ENCODE measurements around the gene PTPRF. TPM values are rescaled to one million over a fixed set of nuclear protein-coding genes. Genes with fewer than 3 reads are reported as not detected.

PTPRF gene
- total RNA-seq, 6 experiments from 2014 or later, result 97.1 to 252 (median 160) TPM

GRCh38 chr1:43532716-43533115, 2.0 kb downstream of the PTPRF start:
- peaks cover 0 to 48% (median 15%) of the 10 kb centered on the region in 4 donors for H3K4me1 ChIP-seq
- no peak for DNase-seq

GRCh38 chr1:43533584-43533983, 2.9 kb downstream of the PTPRF start:
- no peaks in the 10 kb centered on the region for H3K9me3 ChIP-seq
- TF ChIP-seq POLR2A (IDR thresholded peaks at IDR 0.05) (no peak), CTCF (IDR thresholded peaks at IDR 0.05) (no peak)
- 7% methylated on average over 3 of the region's 9 CpGs for WGBS (ENCODE audit: insufficient coverage, low coverage, low lambda C conversion rate, missing lambda C conversion rate)
- H3K36me3 ChIP-seq, result no peaks in the 10 kb centered on the region
- H3K4me1 ChIP-seq, result peaks cover 0 to 53% (median 18%) of the 10 kb centered on the region in 4 donors
- H3K4me3 ChIP-seq, result no peak overlapping the region
- intact Hi-C loops (cut with DNase I), result no loop called here
- no peaks in the 10 kb centered on the region for H3K27me3 ChIP-seq
- H3K27ac ChIP-seq, result peak overlapping the region in 1 of 3 donors; percentile 18
- peak; percentile 1 to 4 (median 4) for ATAC-seq
- DNase-seq, result peak in 2 of 3 donors; percentile 62 to 66

More at GRCh38 chr1:43532716-43533115, 2.0 kb downstream of the PTPRF start:
- no peak for ATAC-seq
- H3K4me3 ChIP-seq, result peak overlapping the region; percentile 62 to 81 (median 80)
- TF ChIP-seq POLR2A (IDR thresholded peaks at IDR 0.05) (no peak), CTCF (IDR thresholded peaks at IDR 0.05) (no peak)
- no peaks in the 10 kb centered on the region for H3K27me3 ChIP-seq
- H3K36me3 ChIP-seq, result no peaks in the 10 kb centered on the region
- no peaks in the 10 kb centered on the region for H3K9me3 ChIP-seq
- intact Hi-C loops (cut with DNase I), result no loop called here
- 50% methylated on average over 5 of the region's 5 CpGs for WGBS (ENCODE audit: insufficient coverage, low coverage, low lambda C conversion rate, missing lambda C conversion rate)
- H3K27ac ChIP-seq, result peak overlapping the region; percentile 71 to 81 (median 75)

GRCh38 chr1:43534256-43534655, 3.6 kb downstream of the PTPRF start:
- ATAC-seq, result no peak
- intact Hi-C loops (cut with DNase I), result no loop called here
- TF ChIP-seq POLR2A (IDR thresholded peaks at IDR 0.05) (no peak), CTCF (IDR thresholded peaks at IDR 0.05) (no peak)
- peaks cover 0 to 53% (median 18%) of the 10 kb centered on the region in 4 donors for H3K4me1 ChIP-seq
- no peaks in the 10 kb centered on the region for H3K36me3 ChIP-seq
- no peak for DNase-seq
- H3K4me3 ChIP-seq, result no peak overlapping the region
- H3K27me3 ChIP-seq, result no peaks in the 10 kb centered on the region
- WGBS (ENCODE audit: insufficient coverage, low coverage, low lambda C conversion rate, missing lambda C conversion rate), result 92% methylated on average over 2 of the region's 2 CpGs
- H3K27ac ChIP-seq, result no peak overlapping the region
- no peaks in the 10 kb centered on the region for H3K9me3 ChIP-seq

GRCh38 chr1:43536196-43536863, 5.6 kb downstream of the PTPRF start:
- ATAC-seq (no peak), DNase-seq (no peak)
- no peaks in the 10 kb centered on the region for H3K36me3 ChIP-seq
- H3K27me3 ChIP-seq, result no peaks in the 10 kb centered on the region
- no peak overlapping the region for H3K4me3 ChIP-seq
- peaks cover 0 to 65% (median 21%) of the 10 kb centered on the region in 4 donors for H3K4me1 ChIP-seq
- H3K9me3 ChIP-seq, result no peaks in the 10 kb centered on the region
- intact Hi-C loops (cut with DNase I), result no loop called here
- no peak for TF ChIP-seq POLR2A (IDR thresholded peaks at IDR 0.05)
- no peak for TF ChIP-seq CTCF (IDR thresholded peaks at IDR 0.05)
- peak overlapping the region in 1 of 3 donors; percentile 13 for H3K27ac ChIP-seq
- 59% methylated on average over 3 of the region's 8 CpGs for WGBS (ENCODE audit: insufficient coverage, low coverage, low lambda C conversion rate, missing lambda C conversion rate)
